Esophagus squamous epithelium (tissue), 5 donors: ENCODE data around the gene FAM131C. TPM values are rescaled to one million over a fixed set of nuclear protein-coding genes. Genes with fewer than 3 reads are reported as not detected.

Experiments
- DNase-seq: peaks from one replicate; lab custom pipeline; 2025; lab: John Stamatoyannopoulos, UW
- H3K27ac ChIP-seq, 4 donors: fragments of 200-600 bp; sonication (generic); one replicate each; pipeline ENCODE4 v1.5.1; 2016 to 2019; ENCODE audit warnings: mild to moderate bottlenecking in 1 of 4
- H3K27me3 ChIP-seq, 4 donors: fragments of 200-600 bp; sonication (generic); 1 replicate in 3 of 4; 2 replicates in 1 of 4; pipeline versions ENCODE4 v1.5.1 to v1.6.0; 2017 to 2021; ENCODE audit warnings: antibody characterized with exemption in 1 of 4
- H3K36me3 ChIP-seq, 3 donors: fragments of 200-600 bp; sonication (generic); one replicate each; pipeline ENCODE4 v1.5.1; 2016 to 2019
- H3K4me1 ChIP-seq, 3 donors: fragments of 200-600 bp; sonication (generic); one replicate each; pipeline ENCODE4 v1.5.1; 2017 to 2019
- H3K4me3 ChIP-seq, 4 donors: fragments of 200-600 bp; sonication (generic); 1 replicate in 3 of 4; 2 replicates in 1 of 4; pipeline ENCODE4 v1.5.1; 2016 to 2019; ENCODE audit warnings: mild to moderate bottlenecking in 2 of 4, moderate library complexity in 1 of 4
- H3K9me3 ChIP-seq, 3 donors: fragments of 200-600 bp; sonication (generic); one replicate each; pipeline ENCODE4 v1.5.1; 2016 to 2019
- POLR2A ChIP-seq, 4 donors: fragments of 450-650 bp; IDR thresholded peaks; one replicate each; pipeline ENCODE4 v1.6.1; 2017; ENCODE audit warnings: antibody characterized with exemption in 4 of 4, mild to moderate bottlenecking in 4 of 4, moderate library complexity in 3 of 4
- WGBS, 2 donors: methylation state at CpG; one replicate each; pipeline ENCODE4 v1.1.5; 2018; 5-methylcytosine and 5-hydroxymethylcytosine counted together
- intact Hi-C: fragments of 100-400 bp; cut with DNase I; formaldehyde crosslinking; loops from one replicate; pipeline ENCODE4 v1.15.0; 2022
- total RNA-seq, 4 donors: library from RNA; depleted of rRNA; stranded (reverse); fragments of >200 nt; gene quantifications; one replicate each; pipeline ENCODE4 v1.1.0, GENCODE V29; 2016
- TF ChIP-seq, protein P1 (sequence below), 6 experiments: fragments of 450-650 bp in 4 of 6; fragments of 200-600 bp in 2 of 6; sonication (generic) in 2 of 6; IDR thresholded peaks; one replicate each; pipeline ENCODE4 v1.5.1; 2016 to 2019; ENCODE audit warnings: antibody characterized with exemption in 6 of 6, mild to moderate bottlenecking in 4 of 6, moderate library complexity in 4 of 6
- donor health status: DM: yes; HTN: yes; CAD: no.

FAM131C gene
- total RNA-seq, 4 donors from 2014 or later: 1.6 to 4.5 TPM; not detected in 2

DNA sequence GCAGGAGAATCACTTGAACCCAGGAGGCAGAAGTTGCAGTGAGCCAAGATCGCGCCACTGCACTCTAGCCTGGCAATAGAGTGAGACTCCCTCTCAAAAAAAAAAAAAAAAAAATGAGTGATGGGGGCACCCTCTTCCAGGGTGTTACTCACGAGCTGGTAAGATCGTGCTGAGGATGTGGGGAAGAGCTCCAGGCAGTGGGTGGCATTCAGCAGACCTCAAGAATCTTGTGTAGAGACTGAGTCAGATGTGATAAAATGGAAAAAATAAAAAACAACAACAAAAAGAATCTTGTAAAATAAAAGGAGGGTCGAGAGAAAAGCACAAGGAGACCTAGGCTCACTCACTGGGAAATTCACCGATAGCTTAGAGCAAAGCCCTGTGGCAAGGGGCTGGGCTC is 43.9 kb upstream of the FAM131C start:
- Histone ChIP-seq H3K9me3 (no peaks in the 10 kb centered on the region), H3K36me3 (no peaks in the 10 kb centered on the region), H3K4me1 (peaks cover 3 to 23% (median 6%) of the 10 kb centered on the region in 3 donors), H3K4me3 (no peak overlapping the region), H3K27ac (no peak overlapping the region), H3K27me3 (no peaks in the 10 kb centered on the region)
- intact Hi-C loops: no loop called here
- TF ChIP-seq, protein P1, sequence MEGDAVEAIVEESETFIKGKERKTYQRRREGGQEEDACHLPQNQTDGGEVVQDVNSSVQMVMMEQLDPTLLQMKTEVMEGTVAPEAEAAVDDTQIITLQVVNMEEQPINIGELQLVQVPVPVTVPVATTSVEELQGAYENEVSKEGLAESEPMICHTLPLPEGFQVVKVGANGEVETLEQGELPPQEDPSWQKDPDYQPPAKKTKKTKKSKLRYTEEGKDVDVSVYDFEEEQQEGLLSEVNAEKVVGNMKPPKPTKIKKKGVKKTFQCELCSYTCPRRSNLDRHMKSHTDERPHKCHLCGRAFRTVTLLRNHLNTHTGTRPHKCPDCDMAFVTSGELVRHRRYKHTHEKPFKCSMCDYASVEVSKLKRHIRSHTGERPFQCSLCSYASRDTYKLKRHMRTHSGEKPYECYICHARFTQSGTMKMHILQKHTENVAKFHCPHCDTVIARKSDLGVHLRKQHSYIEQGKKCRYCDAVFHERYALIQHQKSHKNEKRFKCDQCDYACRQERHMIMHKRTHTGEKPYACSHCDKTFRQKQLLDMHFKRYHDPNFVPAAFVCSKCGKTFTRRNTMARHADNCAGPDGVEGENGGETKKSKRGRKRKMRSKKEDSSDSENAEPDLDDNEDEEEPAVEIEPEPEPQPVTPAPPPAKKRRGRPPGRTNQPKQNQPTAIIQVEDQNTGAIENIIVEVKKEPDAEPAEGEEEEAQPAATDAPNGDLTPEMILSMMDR (IDR thresholded peaks at IDR 0.05): no peak
- TF ChIP-seq POLR2A (IDR thresholded peaks at IDR 0.05): no peak
- DNase-seq: no peak
- 61 to 66% methylated on average over 4 to 6 of the region's 6 CpGs for WGBS, 2 donors

DNA sequence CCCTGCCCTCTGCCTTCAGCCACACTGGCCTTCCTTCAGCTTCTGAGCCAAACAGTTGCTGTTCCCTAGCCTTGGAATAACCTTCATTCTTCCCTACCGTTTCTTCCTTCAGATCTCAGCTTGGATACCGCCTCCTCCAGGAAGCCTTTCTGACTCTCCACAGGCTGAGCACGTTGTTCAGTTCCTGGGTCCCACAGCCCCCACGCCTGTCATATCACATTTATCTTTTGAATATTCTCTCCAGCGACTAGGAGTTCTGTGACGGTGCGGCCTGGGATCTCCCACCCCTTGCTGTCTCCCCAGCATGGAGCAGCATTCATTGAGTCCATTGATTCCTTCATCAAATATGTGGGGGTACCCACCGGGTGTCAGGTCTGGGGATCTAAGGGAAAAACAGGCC is 43.2 kb upstream of the FAM131C start:
- Histone ChIP-seq H3K27me3 (no peaks in the 10 kb centered on the region), H3K4me3 (no peak overlapping the region), H3K36me3 (no peaks in the 10 kb centered on the region), H3K4me1 (peaks cover 0 to 22% (median 0%) of the 10 kb centered on the region in 3 donors), H3K9me3 (no peaks in the 10 kb centered on the region), H3K27ac (no peak overlapping the region)
- TF ChIP-seq, protein P1 (IDR thresholded peaks at IDR 0.05): no peak
- TF ChIP-seq POLR2A (IDR thresholded peaks at IDR 0.05): no peak
- no peak for DNase-seq
- intact Hi-C loops: no loop called here
- 81 to 86% methylated on average over 7 to 8 of the region's 8 CpGs for WGBS, 2 donors

DNA sequence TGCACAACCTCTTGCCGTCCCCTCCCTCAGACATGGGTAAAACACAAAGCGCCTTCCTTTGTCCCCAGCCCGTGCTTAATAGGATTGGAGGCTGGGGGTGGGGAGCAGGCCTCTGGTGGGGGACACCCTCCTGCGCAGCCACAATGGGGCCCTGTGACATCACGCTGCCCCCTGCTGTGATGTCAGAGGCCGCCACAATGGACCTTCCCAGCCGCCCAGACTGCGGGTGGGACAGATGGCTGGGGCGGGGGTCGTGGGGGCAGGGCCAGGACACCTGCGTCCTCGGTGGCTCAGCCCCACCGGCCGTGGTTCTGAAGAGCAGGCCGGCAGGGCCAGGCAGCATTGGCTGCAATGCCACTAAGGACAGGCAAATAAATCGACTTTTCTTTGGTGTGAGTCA is 42.6 kb upstream of the FAM131C start:
- TF ChIP-seq POLR2A (IDR thresholded peaks at IDR 0.05): no peak
- TF ChIP-seq, protein P1 (IDR thresholded peaks at IDR 0.05): no peak
- no peak for DNase-seq
- Histone ChIP-seq H3K27ac (no peak overlapping the region), H3K27me3 (peaks cover 0 to 4% (median 0%) of the 10 kb centered on the region in 4 donors), H3K9me3 (no peaks in the 10 kb centered on the region), H3K36me3 (no peaks in the 10 kb centered on the region), H3K4me3 (no peak overlapping the region), H3K4me1 (peaks cover 0 to 15% (median 0%) of the 10 kb centered on the region in 3 donors)
- 68 to 80% methylated on average over 6 to 13 of the region's 16 CpGs for WGBS, 2 donors
- intact Hi-C loops: no loop called here

DNA sequence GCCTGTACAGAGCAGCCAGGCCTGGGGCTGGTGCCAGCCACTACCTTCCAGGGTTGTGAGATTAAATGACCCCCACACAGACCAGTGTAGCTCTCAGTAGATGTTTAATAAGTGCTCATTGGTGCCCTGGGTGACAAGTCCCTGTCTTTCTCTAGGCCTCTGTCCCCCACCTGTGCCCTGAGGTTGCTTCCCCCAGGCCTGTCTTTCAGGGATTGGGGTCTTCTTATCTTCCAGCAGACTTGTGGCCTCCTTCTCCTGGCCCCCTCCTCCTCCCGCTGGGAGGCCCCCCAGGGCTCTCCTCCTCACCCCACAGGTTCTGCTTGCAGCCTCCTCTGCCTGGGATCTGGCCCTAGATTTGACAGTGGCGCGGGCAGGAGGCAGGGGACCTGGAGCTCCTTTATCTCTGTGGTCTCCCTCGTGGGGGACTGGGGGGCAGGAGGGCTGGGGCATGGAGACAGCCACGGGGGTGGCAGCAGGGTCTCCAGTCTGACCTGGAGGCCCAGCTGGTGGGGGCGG is 42.1 kb upstream of the FAM131C start:
- peaks cover 0 to 5% (median 0%) of the 10 kb centered on the region in 4 donors for H3K27me3 ChIP-seq
- TF ChIP-seq POLR2A (IDR thresholded peaks at IDR 0.05): no peak
- TF ChIP-seq, protein P1 (IDR thresholded peaks at IDR 0.05): no peak
- no peaks in the 10 kb centered on the region for H3K36me3 ChIP-seq
- peaks cover 0 to 13% (median 1%) of the 10 kb centered on the region in 3 donors for H3K4me1 ChIP-seq
- H3K9me3 ChIP-seq: no peaks in the 10 kb centered on the region
- intact Hi-C loops: no loop called here
- WGBS, 2 donors: 80% methylated on average over 1 of the region's 6 CpGs; no CpG with 5 or more reads in 1 of the 2 donors
- no peak overlapping the region for H3K4me3 ChIP-seq
- H3K27ac ChIP-seq: no peak overlapping the region
- DNase-seq: no peak

DNA sequence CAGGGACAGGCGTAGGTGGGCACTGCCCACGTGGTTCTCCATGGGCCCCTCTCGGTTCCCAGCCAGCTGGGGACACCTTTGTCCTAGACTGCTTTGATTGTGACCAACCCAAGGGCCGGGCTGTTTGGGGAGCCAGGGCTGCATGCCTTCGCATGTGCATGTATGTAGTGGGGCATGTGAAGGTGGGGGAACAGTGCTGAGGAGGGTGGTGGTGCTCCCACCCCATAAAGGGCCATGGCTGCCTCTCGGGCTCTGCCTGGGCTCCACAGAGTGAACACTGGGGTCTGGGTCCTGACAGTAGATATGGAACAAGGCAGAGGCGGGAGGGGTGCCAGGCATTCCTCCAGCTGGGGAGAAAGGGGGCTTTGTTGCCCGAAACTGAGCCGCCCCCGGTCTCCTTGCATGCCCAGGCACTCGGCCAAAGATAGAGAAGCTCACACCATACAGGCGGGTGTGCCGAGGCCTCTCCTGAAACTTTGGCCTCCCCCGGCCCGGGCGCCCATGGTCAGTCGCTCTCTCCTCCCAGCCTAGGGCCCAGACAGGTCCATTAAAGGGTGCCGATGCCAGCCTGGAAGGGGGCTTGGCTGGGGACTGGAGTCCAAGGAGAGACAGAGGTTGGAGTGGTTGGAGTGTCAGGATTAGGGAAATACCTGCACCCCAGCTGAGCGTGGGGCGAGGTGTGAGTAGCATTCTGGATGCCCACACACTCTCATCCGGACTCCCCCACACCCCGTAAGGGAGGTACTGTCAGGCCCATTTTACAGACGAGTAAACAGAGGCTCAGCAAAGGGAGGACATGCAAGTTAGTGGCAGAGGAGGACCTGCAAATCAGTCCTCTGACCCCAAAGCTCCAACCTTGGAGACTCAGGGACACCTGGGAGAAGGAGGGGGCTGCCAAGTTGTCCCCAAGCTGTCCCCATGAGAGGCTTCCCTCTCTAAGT is 41.3 kb upstream of the FAM131C start:
- Histone ChIP-seq H3K27me3 (peaks cover 0 to 5% (median 0%) of the 10 kb centered on the region in 4 donors), H3K27ac (no peak overlapping the region), H3K4me3 (no peak overlapping the region), H3K36me3 (no peaks in the 10 kb centered on the region), H3K4me1 (peaks cover 0 to 17% (median 8%) of the 10 kb centered on the region in 3 donors), H3K9me3 (no peaks in the 10 kb centered on the region)
- WGBS, 2 donors: 70 to 91% methylated on average over 6 to 11 of the region's 23 CpGs
- intact Hi-C loops: no loop called here
- no peak for DNase-seq
- TF ChIP-seq POLR2A (IDR thresholded peaks at IDR 0.05): no peak
- TF ChIP-seq, protein P1 (IDR thresholded peaks at IDR 0.05): no peak
